H1 (cell line): Measurements from ENCODE around the gene HDAC7. TPM values are rescaled to one million over a fixed set of nuclear protein-coding genes. Genes with fewer than 3 reads are reported as not detected.

Experiments used
- BCL11A ChIP-seq, 2 experiments: IDR thresholded peaks; one replicate each; pipeline ENCODE4 v1.6.1; 2011; ENCODE audit warnings: low read depth in 2 of 2, low read length in 2 of 2, mild to moderate bottlenecking in 2 of 2
- CBX8 ChIP-seq: fragments of 300-800, 300-1000 bp; sonication (generic); IDR thresholded peaks from 2 replicates; pipeline ENCODE4 v1.7.1; 2016; ENCODE audit warnings: low read depth, low read length, borderline replicate concordance
- CEBPB ChIP-seq: IDR thresholded peaks from 2 replicates; pipeline ENCODE4 v1.6.1; 2012; ENCODE audit warnings: low read depth, low read length
- CHD1 ChIP-seq: IDR thresholded peaks from 2 replicates; pipeline ENCODE4 v1.6.1; 2012; ENCODE audit warnings: low read depth, low read length, improper control_type of control experiment
- CTBP2 ChIP-seq: IDR thresholded peaks from 2 replicates; pipeline ENCODE4 v1.7.0; 2011; ENCODE audit warnings: borderline replicate concordance, mild to moderate bottlenecking, moderate library complexity, mixed read lengths, low read length; ENCODE audit not compliant: insufficient read depth, insufficient read length
- EP300 ChIP-seq, 2 experiments: IDR thresholded peaks; 1 replicate in 1 of 2; 2 replicates in 1 of 2; pipeline ENCODE4 v1.6.1; 2011 to 2012; ENCODE audit warnings: low read depth in 2 of 2, low read length in 2 of 2, mild to moderate bottlenecking in 2 of 2, borderline replicate concordance in 1 of 2, inconsistent platforms in 1 of 2, moderate library complexity in 1 of 2
- EZH2 ChIP-seq: fragments of 200-600 bp; sonication (generic); IDR thresholded peaks from 2 replicates; pipeline ENCODE4 v1.7.1; 2012; ENCODE audit warnings: low read depth, mild to moderate bottlenecking, moderate library complexity, low read length, inconsistent platforms; ENCODE audit not compliant: severe bottlenecking
- GTF2F1 ChIP-seq: IDR thresholded peaks from 2 replicates; pipeline ENCODE4 v1.6.1; 2012; ENCODE audit warnings: low read depth, low read length, improper control_type of control experiment, borderline replicate concordance
- KDM1A ChIP-seq: fragments of 200-600, 300-600 bp; sonication (generic); IDR thresholded peaks from 2 replicates; pipeline ENCODE4 v1.7.1; 2016; ENCODE audit warnings: mild to moderate bottlenecking, low read length, borderline replicate concordance
- KDM4A ChIP-seq: IDR thresholded peaks from one replicate; pipeline ENCODE4 v1.7.1; 2012; ENCODE audit warnings: low read depth, mild to moderate bottlenecking, moderate library complexity, low read length, inconsistent platforms; ENCODE audit not compliant: severe bottlenecking
- RXRA ChIP-seq: IDR thresholded peaks from 2 replicates; pipeline ENCODE4 v1.6.1; 2011; ENCODE audit warnings: low read depth, mild to moderate bottlenecking, low read length, moderate library complexity; ENCODE audit not compliant: insufficient read depth
- SAP30 ChIP-seq: fragments of 300-600 bp; sonication (generic); IDR thresholded peaks from 2 replicates; pipeline ENCODE4 v1.7.1; 2012; ENCODE audit warnings: low read length, moderate library complexity, mild to moderate bottlenecking, inconsistent platforms; ENCODE audit not compliant: insufficient read depth, insufficient replicate concordance
- SP2 ChIP-seq: IDR thresholded peaks from 2 replicates; pipeline ENCODE4 v1.6.1; 2012; ENCODE audit warnings: mild to moderate bottlenecking, low read length, inconsistent platforms
- SP4 ChIP-seq: IDR thresholded peaks from 2 replicates; pipeline ENCODE4 v1.6.1; 2012; ENCODE audit warnings: low read length, inconsistent platforms
- SRF ChIP-seq: IDR thresholded peaks from 2 replicates; pipeline ENCODE4 v1.6.1; 2011; ENCODE audit warnings: mild to moderate bottlenecking, low read depth, low read length, moderate library complexity
- TBP ChIP-seq: IDR thresholded peaks from 2 replicates; pipeline ENCODE4 v1.6.1; 2011; ENCODE audit warnings: low read depth, low read length, improper control_type of control experiment
- TCF12 ChIP-seq: IDR thresholded peaks from 2 replicates; pipeline ENCODE4 v1.6.1; 2011; ENCODE audit warnings: low read depth, mild to moderate bottlenecking, low read length
- USF2 ChIP-seq: IDR thresholded peaks from 2 replicates; pipeline ENCODE4 v1.6.1; 2011; ENCODE audit warnings: low read length, improper control_type of control experiment
- polyA plus RNA-seq, 7 experiments: library from polyadenylated mRNA; depleted of rRNA in 3 of 7; stranded (reverse) in 5 of 7; unstranded in 2 of 7; fragments of >200 nt in 5 of 7; fragments of 200-250 nt in 2 of 7; gene quantifications; 1 replicate in 5 of 7; 2 replicates in 1 of 7; 4 replicates in 1 of 7; pipeline versions ENCODE4 v1.2.1 to v1.2.3, GENCODE V29; 2011 to 2013; ENCODE audit warnings: missing spikeins in 2 of 7, mixed read lengths in 2 of 7
- total RNA-seq: library from RNA; stranded (reverse); fragmentation: NEBNext Ultra II Directional; extraction: Animal tissue kit (Norgen Biotek cat#: 25700); gene quantifications from 2 replicates; pipeline ENCODE4 v1.2.1, GENCODE V29; 2021
- TF ChIP-seq, protein P1 (sequence below): IDR thresholded peaks from 2 replicates; pipeline ENCODE4 v1.6.1; 2012; ENCODE audit warnings: inconsistent platforms
- TF ChIP-seq, protein P2 (sequence below), 3 experiments: IDR thresholded peaks; 1 replicate in 2 of 3; 2 replicates in 1 of 3; pipeline versions ENCODE4 v1.5.1 to v1.6.1; 2011; ENCODE audit warnings: low read length in 3 of 3, mild to moderate bottlenecking in 3 of 3, inconsistent platforms in 2 of 3, low read depth in 1 of 3, moderate library complexity in 1 of 3; ENCODE audit not compliant: insufficient read depth in 1 of 3; ENCODE audit errors: control extremely low read depth in 1 of 3

Gene HDAC7
- total and polyA plus RNA-seq, 2 of the 8 experiments (the other 6 are each of a cell fraction or from before 2014, with no cell fraction given) = 25.5 to 84.9 TPM

DNA sequence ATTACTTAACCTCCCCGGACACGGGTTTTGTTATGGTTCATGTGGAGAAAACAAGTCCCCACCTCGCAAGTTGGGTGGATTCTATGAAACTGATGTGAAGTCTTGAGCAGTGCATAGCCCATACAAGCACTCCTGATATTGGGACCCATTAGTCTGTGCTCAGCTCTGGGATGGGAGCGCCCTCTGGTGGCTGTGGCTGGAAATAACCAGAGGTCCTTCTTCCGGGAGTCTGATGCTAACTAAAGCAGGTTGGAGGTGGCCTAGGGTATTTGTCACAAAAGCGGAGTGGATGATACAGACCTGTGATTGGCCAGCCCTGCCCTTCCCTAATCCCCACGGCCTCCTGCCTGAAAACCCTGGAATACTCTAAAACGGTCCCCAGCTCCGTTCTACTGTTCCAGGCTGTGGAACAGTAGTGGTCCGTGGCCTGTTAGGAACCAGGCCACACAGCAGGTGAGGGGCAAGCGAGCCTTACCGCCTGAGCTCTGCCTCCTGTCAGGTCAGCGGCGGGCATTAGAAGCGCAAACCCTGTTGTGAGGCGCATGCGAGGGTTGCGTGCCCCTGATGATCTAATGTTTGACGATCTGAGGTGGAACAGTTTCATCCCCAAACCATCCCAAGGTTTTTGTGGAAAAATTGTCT lies 40.3 kb downstream of the HDAC7 start (continued):
- TF ChIP-seq TBP (no peak), SP4 (0 out of 2 replicates have a peak, but pooled peaks have one; percentile 28), TCF12 (no peak), CHD1 (no peak), EP300 (IDR thresholded peaks at IDR 0.05; ENCODE audit: borderline replicate concordance in 1 of 2, low read depth in 2 of 2, low read length in 2 of 2) (no peak; a peak in 1 of 3 replicates), SRF (no peak), BCL11A (IDR thresholded peaks at IDR 0.05; ENCODE audit: low read depth in 2 of 2, low read length in 2 of 2) (no peak), SP2 (no peak), RXRA (no peak), CTBP2 (no peak), USF2 (no peak), EZH2 (no peak), SAP30 (no peak), GTF2F1 (no peak), KDM4A (no peak), CEBPB (no peak), KDM1A (0 out of 2 replicates have a peak, but pooled peaks have one; percentile 22), CBX8 (no peak)
- TF ChIP-seq, protein P1, sequence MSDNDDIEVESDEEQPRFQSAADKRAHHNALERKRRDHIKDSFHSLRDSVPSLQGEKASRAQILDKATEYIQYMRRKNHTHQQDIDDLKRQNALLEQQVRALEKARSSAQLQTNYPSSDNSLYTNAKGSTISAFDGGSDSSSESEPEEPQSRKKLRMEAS = no peak
- TF ChIP-seq, protein P2, sequence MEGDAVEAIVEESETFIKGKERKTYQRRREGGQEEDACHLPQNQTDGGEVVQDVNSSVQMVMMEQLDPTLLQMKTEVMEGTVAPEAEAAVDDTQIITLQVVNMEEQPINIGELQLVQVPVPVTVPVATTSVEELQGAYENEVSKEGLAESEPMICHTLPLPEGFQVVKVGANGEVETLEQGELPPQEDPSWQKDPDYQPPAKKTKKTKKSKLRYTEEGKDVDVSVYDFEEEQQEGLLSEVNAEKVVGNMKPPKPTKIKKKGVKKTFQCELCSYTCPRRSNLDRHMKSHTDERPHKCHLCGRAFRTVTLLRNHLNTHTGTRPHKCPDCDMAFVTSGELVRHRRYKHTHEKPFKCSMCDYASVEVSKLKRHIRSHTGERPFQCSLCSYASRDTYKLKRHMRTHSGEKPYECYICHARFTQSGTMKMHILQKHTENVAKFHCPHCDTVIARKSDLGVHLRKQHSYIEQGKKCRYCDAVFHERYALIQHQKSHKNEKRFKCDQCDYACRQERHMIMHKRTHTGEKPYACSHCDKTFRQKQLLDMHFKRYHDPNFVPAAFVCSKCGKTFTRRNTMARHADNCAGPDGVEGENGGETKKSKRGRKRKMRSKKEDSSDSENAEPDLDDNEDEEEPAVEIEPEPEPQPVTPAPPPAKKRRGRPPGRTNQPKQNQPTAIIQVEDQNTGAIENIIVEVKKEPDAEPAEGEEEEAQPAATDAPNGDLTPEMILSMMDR (IDR thresholded peaks at IDR 0.05; ENCODE audit: control extremely low read depth in 1 of 3, insufficient read depth in 1 of 3, low read depth in 1 of 3, low read length in 3 of 3) = peak in 2 of 3 experiments; percentile 96; a peak in 3 of 4 replicates
